Thyroid gland (tissue), 4 donors: ENCODE results near the gene GLRB.

Experiments
- CTCF ChIP-seq, 6 experiments: fragments of 200-600 bp in 3 of 6; fragments of 450-650 bp in 3 of 6; sonication (generic) in 3 of 6; IDR thresholded peaks; one replicate each; pipeline ENCODE4 v1.5.1; 2016 to 2019; ENCODE audit warnings: antibody characterized with exemption in 6 of 6, mild to moderate bottlenecking in 2 of 6, inconsistent platforms in 1 of 6, moderate library complexity in 1 of 6
- POLR2A ChIP-seq, 2 donors: fragments of 450-650 bp; IDR thresholded peaks; one replicate each; pipeline ENCODE4 v1.6.1; 2017; ENCODE audit warnings: antibody characterized with exemption in 2 of 2, mild to moderate bottlenecking in 2 of 2, moderate library complexity in 1 of 2

- TF ChIP-seq CTCF (IDR thresholded peaks at IDR 0.05) (no peak), POLR2A (IDR thresholded peaks at IDR 0.05) (no peak)
Observed at GRCh38 chr4:157170321-157170720, 94.4 kb downstream of the GLRB start.
